H9 (cell line): ENCODE data around the gene KIF26B. TPM values are rescaled to one million over a fixed set of nuclear protein-coding genes. Genes with fewer than 3 reads are reported as not detected.

Experiments
- DNase-seq: peaks from one replicate; pipeline ENCODE4 v3.0.0-alpha.2; 2017
- H2AFZ ChIP-seq: one replicate; pipeline ENCODE4 v1.6.1; 2013; ENCODE audit warnings: mild to moderate bottlenecking, low read length, control low read depth, moderate library complexity
- H2AK5ac ChIP-seq: 2 replicates; pipeline ENCODE4 v1.6.1; 2013; ENCODE audit warnings: low read length, control low read depth, mixed read lengths; ENCODE audit not compliant: insufficient read length
- H2BK120ac ChIP-seq: one replicate; pipeline ENCODE4 v1.6.1; 2013; ENCODE audit warnings: low read depth, mild to moderate bottlenecking, low read length, control low read depth, inconsistent platforms; ENCODE audit not compliant: poor library complexity, severe bottlenecking
- H2BK12ac ChIP-seq: 2 replicates; pipeline ENCODE4 v1.6.1; 2013; ENCODE audit warnings: low read length, control low read depth, mixed read lengths, low read depth; ENCODE audit not compliant: insufficient read length
- H2BK15ac ChIP-seq: 2 replicates; pipeline ENCODE4 v1.6.1; 2013; ENCODE audit warnings: low read depth, low read length, control low read depth
- H2BK20ac ChIP-seq: one replicate; pipeline ENCODE4 v1.6.1; 2013; ENCODE audit warnings: low read depth, mild to moderate bottlenecking, low read length, control low read depth, inconsistent platforms; ENCODE audit not compliant: poor library complexity, severe bottlenecking
- H2BK5ac ChIP-seq: 2 replicates; pipeline ENCODE4 v1.6.1; 2013; ENCODE audit warnings: low read length, control low read depth, mixed read lengths; ENCODE audit not compliant: insufficient read length
- H3K14ac ChIP-seq: 2 replicates; pipeline ENCODE4 v1.6.1; 2013; ENCODE audit warnings: low read length, control low read depth; ENCODE audit not compliant: insufficient read depth
- H3K18ac ChIP-seq: 2 replicates; pipeline ENCODE4 v1.6.1; 2013; ENCODE audit warnings: low read depth, mild to moderate bottlenecking, mixed read lengths, low read length, control low read depth; ENCODE audit not compliant: insufficient read length
- H3K23ac ChIP-seq: 2 replicates; pipeline ENCODE4 v1.6.1; 2013; ENCODE audit warnings: low read length, control low read depth, mixed read lengths, low read depth; ENCODE audit not compliant: insufficient read length
- H3K23me2 ChIP-seq: 2 replicates; pipeline ENCODE4 v1.6.1; 2013; ENCODE audit warnings: low read depth, mild to moderate bottlenecking, mixed read lengths, low read length, control low read depth; ENCODE audit not compliant: insufficient read length, poor library complexity, severe bottlenecking
- H3K27ac ChIP-seq: 2 replicates; pipeline ENCODE4 v1.5.1; 2013; ENCODE audit warnings: low read length, control low read depth, mixed read lengths, low read depth; ENCODE audit not compliant: insufficient read length
- H3K27me3 ChIP-seq: 2 replicates; pipeline ENCODE4 v1.6.1; 2013; ENCODE audit warnings: low read length, control low read depth, inconsistent platforms; ENCODE audit not compliant: insufficient read depth
- H3K4ac ChIP-seq: 2 replicates; pipeline ENCODE4 v1.6.1; 2013; ENCODE audit warnings: low read depth, mild to moderate bottlenecking, control low read depth, inconsistent platforms, low read length, moderate library complexity
- H3K4me1 ChIP-seq: 2 replicates; pipeline ENCODE4 v1.6.1; 2013; ENCODE audit warnings: low read length, control low read depth, inconsistent platforms; ENCODE audit not compliant: insufficient read depth
- H3K4me2 ChIP-seq: 2 replicates; pipeline ENCODE4 v1.6.1; 2013; ENCODE audit warnings: low read length, control low read depth, mixed read lengths; ENCODE audit not compliant: insufficient read length, insufficient read depth
- H3K56ac ChIP-seq: 2 replicates; pipeline ENCODE4 v1.6.1; 2013; ENCODE audit warnings: low read depth, mild to moderate bottlenecking, mixed read lengths, low read length, control low read depth; ENCODE audit not compliant: insufficient read length
- H3K79me1 ChIP-seq: 2 replicates; pipeline ENCODE4 v1.6.1; 2013; ENCODE audit warnings: low read depth, mild to moderate bottlenecking, moderate library complexity, low read length, control low read depth, inconsistent platforms; ENCODE audit not compliant: insufficient read depth, poor library complexity, severe bottlenecking
- H3K79me2 ChIP-seq: 2 replicates; pipeline ENCODE4 v1.6.1; 2013; ENCODE audit warnings: low read length, control low read depth, inconsistent platforms; ENCODE audit not compliant: insufficient read depth
- H3K9ac ChIP-seq: 2 replicates; pipeline ENCODE4 v1.6.1; 2013; ENCODE audit warnings: low read length, control low read depth, mixed read lengths; ENCODE audit not compliant: insufficient read length; ENCODE audit errors: extremely low read depth
- H3K9me3 ChIP-seq: one replicate; pipeline ENCODE4 v1.6.1; 2013; ENCODE audit warnings: low read depth, low read length, inconsistent platforms; ENCODE audit not compliant: control insufficient read depth
- H3T11ph ChIP-seq: one replicate; pipeline ENCODE4 v1.6.1; 2013; ENCODE audit warnings: mild to moderate bottlenecking, low read length, control low read depth, inconsistent platforms
- H4K20me1 ChIP-seq: one replicate; pipeline ENCODE4 v1.6.1; 2013; ENCODE audit not compliant: control insufficient read depth, insufficient read length, insufficient read depth
- H4K5ac ChIP-seq: 2 replicates; pipeline ENCODE4 v1.6.1; 2013; ENCODE audit warnings: low read depth, mild to moderate bottlenecking, mixed read lengths, low read length, control low read depth; ENCODE audit not compliant: insufficient read length
- H4K8ac ChIP-seq: replicated peaks from 2 replicates; pipeline ENCODE4 v1.6.1; 2013; ENCODE audit warnings: low read length, control low read depth, mixed read lengths, low read depth; ENCODE audit not compliant: insufficient read length
- H4K91ac ChIP-seq: 2 replicates; pipeline ENCODE4 v1.6.1; 2013; ENCODE audit warnings: low read depth, mild to moderate bottlenecking, moderate library complexity, mixed read lengths, low read length, control low read depth; ENCODE audit not compliant: insufficient read length
- H3K27ac Mint-ChIP-seq, 3 experiments: 2 replicates in 2 of 3; 3 replicates in 1 of 3; pipeline ENCODE4 v1.8.0; 2020 to 2021; ENCODE audit warnings: mixed read lengths in 3 of 3, mild to moderate bottlenecking in 1 of 3, moderate library complexity in 1 of 3
- H3K27me3 Mint-ChIP-seq: 2 replicates; pipeline ENCODE4 v1.8.0; 2021; ENCODE audit warnings: low read depth, mild to moderate bottlenecking, moderate library complexity, mixed read lengths
- H3K36me3 Mint-ChIP-seq, 3 experiments: 2 replicates in 2 of 3; 3 replicates in 1 of 3; pipeline ENCODE4 v1.8.0; 2020 to 2021; ENCODE audit warnings: low read depth in 3 of 3, mixed read lengths in 3 of 3; ENCODE audit not compliant: insufficient read depth in 1 of 3
- H3K4me1 Mint-ChIP-seq, 2 experiments: 2 replicates each; pipeline ENCODE4 v1.8.0; 2020; ENCODE audit warnings: mixed read lengths in 2 of 2
- H3K4me3 Mint-ChIP-seq, 2 experiments: 2 replicates in 1 of 2; 3 replicates in 1 of 2; pipeline ENCODE4 v1.8.0; 2020 to 2021; ENCODE audit warnings: mild to moderate bottlenecking in 2 of 2, mixed read lengths in 2 of 2, moderate library complexity in 1 of 2
- H3K9me3 Mint-ChIP-seq, 2 experiments: 2 replicates in 1 of 2; 3 replicates in 1 of 2; pipeline ENCODE4 v1.8.0; 2020; ENCODE audit warnings: mild to moderate bottlenecking in 2 of 2, mixed read lengths in 2 of 2, moderate library complexity in 1 of 2
- WGBS: extraction: QIAGEN DNeasy Blood & Tissue Kit; methylation state at CpG from one replicate; pipeline ENCODE4 v1.1.7; 2013; ENCODE audit warnings: missing lambda C conversion rate, low lambda C conversion rate, mixed read lengths; ENCODE audit not compliant: insufficient read length; ENCODE audit errors: extremely low coverage; 5-methylcytosine and 5-hydroxymethylcytosine counted together
- total RNA-seq: library from RNA; stranded (reverse); gene quantifications from 2 replicates; pipeline ENCODE4 v1.2.1, GENCODE V29; 2021
- TF ChIP-seq, protein P1 (sequence below): fragments of 200-600 bp; sonication (generic); conservative IDR thresholded peaks from 3 replicates; pipeline ENCODE4 v1.8.0; 2021; ENCODE audit warnings: antibody characterized with exemption, mild to moderate bottlenecking

The KIF26B gene
- total RNA-seq, 1 experiment from 2014 or later, result 0.13 TPM

DNA sequence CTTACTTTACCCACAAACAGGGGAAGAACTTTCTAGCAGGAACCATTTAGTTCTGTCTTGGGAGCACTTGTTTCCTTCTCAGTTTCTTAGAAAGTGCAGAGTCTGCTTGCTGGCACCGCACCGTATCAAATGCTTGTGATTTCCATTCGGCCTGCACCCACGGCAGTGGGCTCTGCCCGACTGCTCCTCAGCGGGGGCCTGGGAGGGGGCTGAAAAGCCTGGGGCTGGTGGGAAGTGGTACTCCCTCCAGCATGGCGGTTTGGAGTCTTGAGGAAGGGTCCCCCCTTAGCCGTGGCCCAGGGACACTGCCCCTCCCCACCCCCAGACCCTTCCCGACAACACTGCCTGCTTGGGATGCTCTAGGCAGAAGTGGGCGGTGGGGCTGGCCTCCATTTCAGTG lies 57.0 kb downstream of the KIF26B start:
- no peak overlapping the region for H2BK120ac ChIP-seq
- no peak overlapping the region for H3K18ac ChIP-seq
- H3K27me3 ChIP-seq, result no peaks in the 10 kb centered on the region
- H3K4me1 ChIP-seq, result peaks cover 3% of the 10 kb centered on the region; the same call in 1 of the 2 replicates
- H2BK5ac ChIP-seq, result no peak overlapping the region
- Mint-ChIP-seq H3K4me1 (peaks cover 9 to 22% of the 10 kb centered on the region in 2 experiments), H3K27me3 (peaks cover 2% of the 10 kb centered on the region; the same call in 1 of the 2 replicates), H3K9me3 (peaks cover 20% of the 10 kb centered on the region in 2 experiments), H3K36me3 (peaks cover 6 to 14% (median 14%) of the 10 kb centered on the region in 3 experiments), H3K27ac (no peak overlapping the region), H3K4me3 (no peak overlapping the region)
- no peak overlapping the region for H3K4me2 ChIP-seq
- TF ChIP-seq, protein P1, sequence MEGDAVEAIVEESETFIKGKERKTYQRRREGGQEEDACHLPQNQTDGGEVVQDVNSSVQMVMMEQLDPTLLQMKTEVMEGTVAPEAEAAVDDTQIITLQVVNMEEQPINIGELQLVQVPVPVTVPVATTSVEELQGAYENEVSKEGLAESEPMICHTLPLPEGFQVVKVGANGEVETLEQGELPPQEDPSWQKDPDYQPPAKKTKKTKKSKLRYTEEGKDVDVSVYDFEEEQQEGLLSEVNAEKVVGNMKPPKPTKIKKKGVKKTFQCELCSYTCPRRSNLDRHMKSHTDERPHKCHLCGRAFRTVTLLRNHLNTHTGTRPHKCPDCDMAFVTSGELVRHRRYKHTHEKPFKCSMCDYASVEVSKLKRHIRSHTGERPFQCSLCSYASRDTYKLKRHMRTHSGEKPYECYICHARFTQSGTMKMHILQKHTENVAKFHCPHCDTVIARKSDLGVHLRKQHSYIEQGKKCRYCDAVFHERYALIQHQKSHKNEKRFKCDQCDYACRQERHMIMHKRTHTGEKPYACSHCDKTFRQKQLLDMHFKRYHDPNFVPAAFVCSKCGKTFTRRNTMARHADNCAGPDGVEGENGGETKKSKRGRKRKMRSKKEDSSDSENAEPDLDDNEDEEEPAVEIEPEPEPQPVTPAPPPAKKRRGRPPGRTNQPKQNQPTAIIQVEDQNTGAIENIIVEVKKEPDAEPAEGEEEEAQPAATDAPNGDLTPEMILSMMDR, result no peak
- no peaks in the 10 kb centered on the region for H3K79me2 ChIP-seq
- no peak overlapping the region for H4K91ac ChIP-seq
- no peak overlapping the region for H2BK20ac ChIP-seq
- H3T11ph ChIP-seq, result no peak overlapping the region
- H3K9ac ChIP-seq, result no peak overlapping the region
- H3K9me3 ChIP-seq, result peaks cover 10% of the 10 kb centered on the region
- no peak overlapping the region for H3K4ac ChIP-seq
- no peak overlapping the region for H3K14ac ChIP-seq
- H2AK5ac ChIP-seq, result no peak overlapping the region
- WGBS, result no CpG with 5 or more reads among the region's 10 CpGs
- H4K5ac ChIP-seq, result no peak overlapping the region
- no peaks in the 10 kb centered on the region for H3K79me1 ChIP-seq
- no peak overlapping the region for H3K27ac ChIP-seq
- no peak overlapping the region for H3K23ac ChIP-seq
- no peaks in the 10 kb centered on the region for H4K20me1 ChIP-seq
- no peak overlapping the region for H4K8ac ChIP-seq
- no peak overlapping the region for H2BK12ac ChIP-seq
- no peak overlapping the region for H3K56ac ChIP-seq
- no peak overlapping the region for H2AFZ ChIP-seq
- H3K23me2 ChIP-seq, result no peaks in the 10 kb centered on the region
- DNase-seq, result no peak
- H2BK15ac ChIP-seq, result no peak overlapping the region
